K562 (cell line): ENCODE measurements around the gene PSMD13. TPM values are rescaled to one million over a fixed set of nuclear protein-coding genes. Genes with fewer than 3 reads are reported as not detected.
"Not testable (repeated sequence)": the region's sequence is repeated elsewhere in the genome, so short reads cannot be mapped to it uniquely, and the experiment has no call there.

Experiments
- ADNP ChIP-seq: fragments of 200-800 bp; sonication (Bioruptor generic); IDR thresholded peaks from 2 replicates; pipeline ENCODE4 v1.6.1; 2016; ENCODE audit warnings: missing genetic modification characterization, missing compliant biosample characterization
- ARID1B ChIP-seq: fragments of 450-650 bp; IDR thresholded peaks from 2 replicates; pipeline ENCODE4 v1.6.1; 2016; ENCODE audit warnings: antibody characterized with exemption, mild to moderate bottlenecking, inconsistent platforms
- BRD9 ChIP-seq: fragments of 450-650 bp; IDR thresholded peaks from 2 replicates; pipeline ENCODE4 v1.6.1; 2018; ENCODE audit warnings: low read depth; ENCODE audit not compliant: partially characterized antibody
- DPF2 ChIP-seq: fragments of 450-650 bp; IDR thresholded peaks from 2 replicates; pipeline ENCODE4 v1.6.1; 2016
- EP300 ChIP-seq: IDR thresholded peaks from 2 replicates; pipeline ENCODE4 v1.6.1; 2012; ENCODE audit warnings: low read length, improper control_type of control experiment
- ERF ChIP-seq: fragments of 450-650 bp; formaldehyde crosslinking; IDR thresholded peaks from 2 replicates; pipeline ENCODE4 v1.4.0; 2020; ENCODE audit warnings: mild to moderate bottlenecking, mixed read lengths
- ETV5 ChIP-seq: sonication (generic); formaldehyde crosslinking; IDR thresholded peaks from 2 replicates; pipeline ENCODE4 v1.4.0; 2020; ENCODE audit warnings: low read depth, mild to moderate bottlenecking, missing genetic modification reagents
- GABPA ChIP-seq: fragments of 200-800 bp; sonication (Bioruptor generic); conservative IDR thresholded peaks from 2 replicates; pipeline ENCODE4 v1.6.1; 2016; ENCODE audit warnings: low read depth, missing genetic modification characterization, missing compliant biosample characterization
- HDAC2 ChIP-seq: fragments of 450-650 bp; IDR thresholded peaks from 2 replicates; pipeline ENCODE4 v1.6.1; 2016; ENCODE audit warnings: mild to moderate bottlenecking
- MLLT1 ChIP-seq, 2 experiments: fragments of 450-650 bp; IDR thresholded peaks; 2 replicates each; pipeline ENCODE4 v1.6.1; 2016
- SMARCE1 ChIP-seq: fragments of 450-650 bp; IDR thresholded peaks from 2 replicates; pipeline ENCODE4 v1.7.1; 2016; ENCODE audit warnings: mild to moderate bottlenecking
- ZBTB17 ChIP-seq: fragments of 450-650 bp; formaldehyde crosslinking; IDR thresholded peaks from 2 replicates; pipeline ENCODE4 v1.4.0; 2020; ENCODE audit warnings: mild to moderate bottlenecking
- polyA plus RNA-seq, 8 experiments: library from polyadenylated mRNA; depleted of rRNA in 4 of 8; stranded (reverse) in 5 of 8; unstranded in 3 of 8; fragments of >200 nt; fragmentation: Nextera tagmentation in 2 of 8; fragmentation: Illumina TruSeq in 1 of 8; extraction: Ambion mirVana in 2 of 8; extraction: Trizol in 1 of 8; gene quantifications; 2 replicates each; pipeline versions ENCODE4 v1.2.1 to v1.2.3, GENCODE V29; 2011 to 2014; ENCODE audit warnings: inconsistent platforms in 1 of 8, missing spikeins in 1 of 8
- total RNA-seq, 7 experiments: library from RNA; depleted of rRNA in 6 of 7; stranded (reverse); fragments of >200 nt in 6 of 7; fragmentation: Illumina TruSeq in 2 of 7; extraction: Trizol in 2 of 7; gene quantifications; 2 replicates each; pipeline versions ENCODE4 v1.2.1 to v1.2.3, GENCODE V29; 2011 to 2021; ENCODE audit warnings: low replicate concordance in 1 of 7
- TF ChIP-seq, protein P1 (sequence below), 2 experiments: fragments of 450-650 bp; formaldehyde crosslinking in 1 of 2; IDR thresholded peaks; 2 replicates each; pipeline versions ENCODE4 v1.4.0 to v1.6.1; 2014 to 2020; ENCODE audit warnings: mild to moderate bottlenecking in 2 of 2, borderline replicate concordance in 1 of 2, low read depth in 1 of 2
- TF ChIP-seq, protein P2 (sequence below): sonication (generic); formaldehyde crosslinking; IDR thresholded peaks from 2 replicates; pipeline ENCODE4 v1.8.1; 2023; ENCODE audit warnings: missing genetic modification reagents, mild to moderate bottlenecking, borderline replicate concordance

The PSMD13 gene
- total and polyA plus RNA-seq, 9 of the 15 experiments (the other 6 are each of a cell fraction or from before 2014, with no cell fraction given): 185 to 383 (median 267) TPM

DNA sequence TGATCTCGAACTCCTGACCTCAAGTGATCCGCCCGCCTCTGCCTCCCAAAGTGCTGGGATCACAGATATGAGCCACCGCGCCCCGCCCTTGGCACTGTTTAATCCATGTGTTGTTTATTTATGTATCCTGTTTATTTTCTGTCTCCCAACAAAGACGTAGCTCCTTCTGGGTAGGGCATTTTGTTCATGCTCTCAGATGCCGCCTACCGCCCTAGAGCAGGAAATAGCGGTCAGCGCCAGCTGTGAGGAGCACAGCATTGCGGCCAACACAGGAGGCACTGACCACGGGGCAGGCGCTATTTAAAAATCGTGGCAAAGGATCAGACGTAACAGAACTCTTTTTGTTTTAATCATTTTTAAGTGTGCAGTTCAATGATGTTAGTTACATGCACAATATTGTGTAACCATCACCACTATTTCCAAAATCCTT lies 32.0 kb downstream of the PSMD13 start (continued):
- TF ChIP-seq, protein P1, sequence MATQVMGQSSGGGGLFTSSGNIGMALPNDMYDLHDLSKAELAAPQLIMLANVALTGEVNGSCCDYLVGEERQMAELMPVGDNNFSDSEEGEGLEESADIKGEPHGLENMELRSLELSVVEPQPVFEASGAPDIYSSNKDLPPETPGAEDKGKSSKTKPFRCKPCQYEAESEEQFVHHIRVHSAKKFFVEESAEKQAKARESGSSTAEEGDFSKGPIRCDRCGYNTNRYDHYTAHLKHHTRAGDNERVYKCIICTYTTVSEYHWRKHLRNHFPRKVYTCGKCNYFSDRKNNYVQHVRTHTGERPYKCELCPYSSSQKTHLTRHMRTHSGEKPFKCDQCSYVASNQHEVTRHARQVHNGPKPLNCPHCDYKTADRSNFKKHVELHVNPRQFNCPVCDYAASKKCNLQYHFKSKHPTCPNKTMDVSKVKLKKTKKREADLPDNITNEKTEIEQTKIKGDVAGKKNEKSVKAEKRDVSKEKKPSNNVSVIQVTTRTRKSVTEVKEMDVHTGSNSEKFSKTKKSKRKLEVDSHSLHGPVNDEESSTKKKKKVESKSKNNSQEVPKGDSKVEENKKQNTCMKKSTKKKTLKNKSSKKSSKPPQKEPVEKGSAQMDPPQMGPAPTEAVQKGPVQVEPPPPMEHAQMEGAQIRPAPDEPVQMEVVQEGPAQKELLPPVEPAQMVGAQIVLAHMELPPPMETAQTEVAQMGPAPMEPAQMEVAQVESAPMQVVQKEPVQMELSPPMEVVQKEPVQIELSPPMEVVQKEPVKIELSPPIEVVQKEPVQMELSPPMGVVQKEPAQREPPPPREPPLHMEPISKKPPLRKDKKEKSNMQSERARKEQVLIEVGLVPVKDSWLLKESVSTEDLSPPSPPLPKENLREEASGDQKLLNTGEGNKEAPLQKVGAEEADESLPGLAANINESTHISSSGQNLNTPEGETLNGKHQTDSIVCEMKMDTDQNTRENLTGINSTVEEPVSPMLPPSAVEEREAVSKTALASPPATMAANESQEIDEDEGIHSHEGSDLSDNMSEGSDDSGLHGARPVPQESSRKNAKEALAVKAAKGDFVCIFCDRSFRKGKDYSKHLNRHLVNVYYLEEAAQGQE (IDR thresholded peaks at IDR 0.05; ENCODE audit: borderline replicate concordance): peak; percentile 68
- TF ChIP-seq, protein P1 (CRISPR knock-in tag; IDR thresholded peaks at IDR 0.05; ENCODE audit: low read depth): not testable (repeated sequence)
- TF ChIP-seq MLLT1 (IDR thresholded peaks at IDR 0.05) (peak in 1 of 2 experiments; percentile 7; a peak in 1 of 4 replicates), EP300 (peak; percentile 18; the same call in 1 of the 2 replicates), SMARCE1 (0 out of 2 replicates have a peak, but pooled peaks have one; percentile 35), ETV5 (0 out of 2 replicates have a peak, but pooled peaks have one; percentile 3), ARID1B (peak; percentile 51), BRD9 (peak; percentile 14), GABPA (tag) (peak; percentile 29; the same call in 1 of the 2 replicates), ADNP (tag) (peak; percentile 82), ERF (0 out of 2 replicates have a peak, but pooled peaks have one; percentile 1), HDAC2 (peak; percentile 1; the same call in 1 of the 2 replicates), ZBTB17 (0 out of 2 replicates have a peak, but pooled peaks have one; percentile 40), DPF2 (peak; percentile 32; the same call in 1 of the 2 replicates)
- TF ChIP-seq, protein P2, sequence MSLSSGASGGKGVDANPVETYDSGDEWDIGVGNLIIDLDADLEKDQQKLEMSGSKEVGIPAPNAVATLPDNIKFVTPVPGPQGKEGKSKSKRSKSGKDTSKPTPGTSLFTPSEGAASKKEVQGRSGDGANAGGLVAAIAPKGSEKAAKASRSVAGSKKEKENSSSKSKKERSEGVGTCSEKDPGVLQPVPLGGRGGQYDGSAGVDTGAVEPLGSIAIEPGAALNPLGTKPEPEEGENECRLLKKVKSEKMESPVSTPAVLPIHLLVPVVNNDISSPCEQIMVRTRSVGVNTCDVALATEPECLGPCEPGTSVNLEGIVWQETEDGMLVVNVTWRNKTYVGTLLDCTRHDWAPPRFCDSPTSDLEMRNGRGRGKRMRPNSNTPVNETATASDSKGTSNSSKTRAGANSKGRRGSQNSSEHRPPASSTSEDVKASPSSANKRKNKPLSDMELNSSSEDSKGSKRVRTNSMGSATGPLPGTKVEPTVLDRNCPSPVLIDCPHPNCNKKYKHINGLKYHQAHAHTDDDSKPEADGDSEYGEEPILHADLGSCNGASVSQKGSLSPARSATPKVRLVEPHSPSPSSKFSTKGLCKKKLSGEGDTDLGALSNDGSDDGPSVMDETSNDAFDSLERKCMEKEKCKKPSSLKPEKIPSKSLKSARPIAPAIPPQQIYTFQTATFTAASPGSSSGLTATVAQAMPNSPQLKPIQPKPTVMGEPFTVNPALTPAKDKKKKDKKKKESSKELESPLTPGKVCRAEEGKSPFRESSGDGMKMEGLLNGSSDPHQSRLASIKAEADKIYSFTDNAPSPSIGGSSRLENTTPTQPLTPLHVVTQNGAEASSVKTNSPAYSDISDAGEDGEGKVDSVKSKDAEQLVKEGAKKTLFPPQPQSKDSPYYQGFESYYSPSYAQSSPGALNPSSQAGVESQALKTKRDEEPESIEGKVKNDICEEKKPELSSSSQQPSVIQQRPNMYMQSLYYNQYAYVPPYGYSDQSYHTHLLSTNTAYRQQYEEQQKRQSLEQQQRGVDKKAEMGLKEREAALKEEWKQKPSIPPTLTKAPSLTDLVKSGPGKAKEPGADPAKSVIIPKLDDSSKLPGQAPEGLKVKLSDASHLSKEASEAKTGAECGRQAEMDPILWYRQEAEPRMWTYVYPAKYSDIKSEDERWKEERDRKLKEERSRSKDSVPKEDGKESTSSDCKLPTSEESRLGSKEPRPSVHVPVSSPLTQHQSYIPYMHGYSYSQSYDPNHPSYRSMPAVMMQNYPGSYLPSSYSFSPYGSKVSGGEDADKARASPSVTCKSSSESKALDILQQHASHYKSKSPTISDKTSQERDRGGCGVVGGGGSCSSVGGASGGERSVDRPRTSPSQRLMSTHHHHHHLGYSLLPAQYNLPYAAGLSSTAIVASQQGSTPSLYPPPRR (CRISPR knock-in tag): 0 out of 2 replicates have a peak, but pooled peaks have one; percentile 15
